GM12878 (cell line): ENCODE data around the gene IDH3G. TPM values are rescaled to one million over a fixed set of nuclear protein-coding genes. Genes with fewer than 3 reads are reported as not detected.

ENCODE experiments used
- ATAC-seq: fragments of 200-7000 bp; cut with Tn5 transposase; 3 replicates; pipeline ENCODE4 v1.9.1; 2020; ENCODE audit warnings: mild to moderate bottlenecking, moderate library complexity
- BruUV-seq: library from RNA; stranded (reverse); fragments of 400-500 nt; replicated peaks from 2 replicates; lab custom pipeline; 2021; lab: Mats Ljungman, UMichigan
- CTCF ChIA-PET: fragments of 300-600 bp; sonication (Branson Sonifier 250); formaldehyde crosslinking; extraction: SDS; loops from one replicate; lab custom pipeline; 2021; ENCODE audit warnings: inconsistent platforms; lab: Yijun Ruan, JAX
- POLR2A ChIA-PET: fragments of 350-600 bp; formaldehyde crosslinking; extraction: SDS; loops from one replicate; lab custom pipeline; 2021; ENCODE audit warnings: inconsistent platforms; lab: Charles Lee
- RAD21 ChIA-PET: fragments of 300-600 bp; sonication (Branson Sonifier 250); formaldehyde crosslinking; loops from one replicate; lab custom pipeline; 2023; ENCODE audit warnings: antibody characterized with exemption; ENCODE audit not compliant: unreplicated experiment; lab: Charles Lee
- SMC1A ChIA-PET: fragments of 300-600 bp; sonication (Branson Sonifier 250); formaldehyde crosslinking; loops from one replicate; lab custom pipeline; 2023; ENCODE audit not compliant: unreplicated experiment, uncharacterized antibody; lab: Charles Lee
- DNase-seq: peaks from one replicate; pipeline ENCODE4 v3.0.0-alpha.2; 2011; ENCODE audit warnings: low read depth, low spot score
- FAIRE-seq: peaks from 3 replicates; lab custom pipeline; 2011; peaks lifted over from hg19 to GRCh38; lab: Jason Lieb, UNC
- H2AFZ ChIP-seq: 2 replicates; pipeline ENCODE4 v1.6.0; 2011; ENCODE audit warnings: low read depth, low read length, control low read depth; ENCODE audit not compliant: control insufficient read depth
- H3K27ac ChIP-seq: 2 replicates; pipeline ENCODE4 v1.5.1; 2011; ENCODE audit warnings: control low read depth; ENCODE audit not compliant: control insufficient read depth, insufficient read depth
- H3K27me3 ChIP-seq, 2 experiments: replicated peaks in 1 of 2; 2 replicates each; pipeline versions ENCODE4 v1.6.0 to v1.6.1; 2011; ENCODE audit warnings: low read length in 1 of 2; ENCODE audit not compliant: control insufficient read depth in 2 of 2, insufficient read depth in 2 of 2
- H3K36me3 ChIP-seq, 2 experiments: 2 replicates each; pipeline ENCODE4 v1.5.1; 2011; ENCODE audit warnings: low read length in 1 of 2; ENCODE audit not compliant: control insufficient read depth in 2 of 2, insufficient read depth in 2 of 2
- H3K4me1 ChIP-seq: 2 replicates; pipeline ENCODE4 v1.6.1; 2011; ENCODE audit warnings: mild to moderate bottlenecking, low read length, moderate library complexity, mixed read lengths; ENCODE audit not compliant: control insufficient read depth, insufficient read depth
- H3K4me2 ChIP-seq: 2 replicates; pipeline ENCODE4 v1.6.0; 2011; ENCODE audit warnings: control low read depth; ENCODE audit not compliant: control insufficient read depth, insufficient read depth
- H3K4me3 ChIP-seq: fragments of 200-600 bp; sonication (generic); 2 replicates; pipeline ENCODE4 v1.5.1; 2016
- H3K79me2 ChIP-seq: 2 replicates; pipeline ENCODE4 v1.6.0; 2011; ENCODE audit warnings: low read length; ENCODE audit not compliant: control insufficient read depth, insufficient read depth
- H3K9ac ChIP-seq: 2 replicates; pipeline ENCODE4 v1.8.0; 2011; ENCODE audit warnings: low read length, control low read depth, mixed read lengths; ENCODE audit not compliant: control insufficient read depth, insufficient read depth
- H3K9me3 ChIP-seq: replicated peaks from 3 replicates; pipeline ENCODE4 v1.5.1; 2011; ENCODE audit warnings: mild to moderate bottlenecking, low read length; ENCODE audit not compliant: control insufficient read depth, insufficient read depth
- H4K20me1 ChIP-seq: 2 replicates; pipeline ENCODE4 v1.6.0; 2011; ENCODE audit not compliant: control insufficient read depth, insufficient read depth
- BHLHE40 ChIP-seq, 2 experiments: fragments of 450-650 bp in 1 of 2; IDR thresholded peaks; 2 replicates each; pipeline ENCODE4 v1.6.1; 2011 to 2017; ENCODE audit warnings: low read depth in 2 of 2, borderline replicate concordance in 1 of 2, improper control_type of control experiment in 1 of 2, low read length in 1 of 2, mild to moderate bottlenecking in 1 of 2
- MTA3 ChIP-seq: IDR thresholded peaks from 2 replicates; pipeline ENCODE4 v1.6.1; 2012; ENCODE audit warnings: low read length, inconsistent platforms, borderline replicate concordance
- NR2C1 ChIP-seq: fragments of 450-650 bp; IDR thresholded peaks from 2 replicates; pipeline ENCODE4 v1.6.1; 2017; ENCODE audit warnings: antibody characterized with exemption, mild to moderate bottlenecking, moderate library complexity
- RAD51 ChIP-seq: fragments of 450-650 bp; IDR thresholded peaks from 2 replicates; pipeline ENCODE4 v1.6.1; 2016; ENCODE audit warnings: moderate library complexity, mild to moderate bottlenecking, inconsistent platforms
- TAF1 ChIP-seq: IDR thresholded peaks from 2 replicates; pipeline ENCODE4 v1.6.1; 2011; ENCODE audit warnings: mild to moderate bottlenecking, low read depth, low read length, borderline replicate concordance
- WGBS: methylation state at CpG from one replicate; pipeline ENCODE4 v1.1.6; 2016; ENCODE audit warnings: low lambda C conversion rate; ENCODE audit not compliant: insufficient replicate concordance, insufficient coverage; ENCODE audit errors: missing lambda C conversion rate; 5-methylcytosine and 5-hydroxymethylcytosine counted together
- in situ Hi-C: fragments of 300-500 bp; cut with MboI; formaldehyde crosslinking; loops from 9 replicates; pipeline ENCODE4 v1.14.3; 2018; ENCODE audit warnings: mixed read lengths
- intact Hi-C: fragments of 100-400 bp; cut with micrococcal nuclease; formaldehyde crosslinking; loops from one replicate; pipeline ENCODE4 v1.14.2; 2022; ENCODE audit not compliant: unreplicated experiment
- polyA plus RNA-seq, 11 experiments: library from polyadenylated mRNA; depleted of rRNA in 4 of 11; unstranded in 6 of 11; stranded (reverse) in 5 of 11; fragments of >200 nt; fragmentation: Nextera tagmentation in 4 of 11; fragmentation: Illumina TruSeq in 1 of 11; extraction: Ambion mirVana in 4 of 11; extraction: Trizol in 1 of 11; gene quantifications; 1 replicate in 1 of 11; 2 replicates in 10 of 11; pipeline versions ENCODE4 v1.2.1 to v1.2.3, GENCODE V29; 2011 to 2016; ENCODE audit warnings: inconsistent platforms in 2 of 11, missing spikeins in 2 of 11, low read depth in 1 of 11
- total RNA-seq, 4 experiments: library from RNA; depleted of rRNA in 3 of 4; stranded (reverse); fragments of >200 nt in 3 of 4; fragmentation: Illumina TruSeq in 1 of 4; extraction: Trizol in 1 of 4; gene quantifications; 2 replicates each; pipeline versions ENCODE4 v1.2.1 to v1.2.3, GENCODE V29; 2013 to 2021
- TF ChIP-seq, protein P1 (sequence below): IDR thresholded peaks from 2 replicates; pipeline ENCODE4 v1.6.1; 2011; ENCODE audit warnings: low read depth, low read length, improper control_type of control experiment, borderline replicate concordance
- TF ChIP-seq, protein P2 (sequence below): fragments of 450-650 bp; IDR thresholded peaks from 2 replicates; pipeline ENCODE4 v1.6.1; 2016; ENCODE audit warnings: mild to moderate bottlenecking, moderate library complexity, borderline replicate concordance

IDH3G gene
- total and polyA plus RNA-seq, 10 of the 15 experiments (the other 5 are each of a cell fraction or from before 2014, with no cell fraction given), result 26.3 to 102 (median 66.6) TPM

DNA sequence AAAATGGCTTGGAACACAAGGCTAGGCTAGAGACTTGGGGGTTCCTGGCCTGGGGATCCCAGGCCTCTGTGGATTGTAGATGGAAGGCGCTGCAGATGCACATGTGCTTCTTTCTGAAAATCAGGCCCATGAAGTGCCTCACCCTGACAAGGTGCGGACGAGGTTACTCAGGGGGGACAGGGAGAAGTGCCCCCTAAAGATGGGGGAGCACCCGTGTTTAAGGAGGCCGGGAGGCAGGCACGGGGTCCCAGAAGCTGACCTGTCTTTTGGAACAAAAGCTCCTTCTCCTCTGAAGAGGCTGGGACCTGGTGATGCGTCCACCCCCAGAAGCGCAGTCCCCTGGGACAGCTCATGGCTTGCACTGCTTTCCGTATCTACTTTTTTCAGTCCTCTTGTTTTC lies 33.7 kb upstream of the IDH3G start:
- FAIRE-seq, result no peak
- intact Hi-C loops (no loop called here), in situ Hi-C loops (no loop called here)
- no peak overlapping the region for H2AFZ ChIP-seq
- SMC1A ChIA-PET, result no interaction called here
- 62% methylated on average over 9 of the region's 9 CpGs for WGBS
- no peak for TF ChIP-seq BHLHE40 (IDR thresholded peaks at IDR 0.05; ENCODE audit: borderline replicate concordance in 1 of 2, low read depth in 2 of 2, low read length in 1 of 2)
- no peak for TF ChIP-seq MTA3
- no peaks in the 10 kb centered on the region; a peak in 2 of 4 replicates for H3K27me3 ChIP-seq
- no peak overlapping the region for H3K4me3 ChIP-seq
- H3K27ac ChIP-seq, result no peak overlapping the region
- DNase-seq, result no peak
- POLR2A ChIA-PET, result no interaction called here
- H4K20me1 ChIP-seq, result no peaks in the 10 kb centered on the region
- no TSS peak for BruUV-seq
- no peaks in the 10 kb centered on the region for H3K36me3 ChIP-seq
- no peak for ATAC-seq
- H3K4me2 ChIP-seq, result no peak overlapping the region
- CTCF ChIA-PET, result no interaction called here
- no peaks in the 10 kb centered on the region for H3K4me1 ChIP-seq
- H3K9me3 ChIP-seq, result no peaks in the 10 kb centered on the region; the same call in 2 of the 3 replicates
- no peaks in the 10 kb centered on the region for H3K79me2 ChIP-seq
- RAD21 ChIA-PET, result no interaction called here
- H3K9ac ChIP-seq, result no peak overlapping the region

DNA sequence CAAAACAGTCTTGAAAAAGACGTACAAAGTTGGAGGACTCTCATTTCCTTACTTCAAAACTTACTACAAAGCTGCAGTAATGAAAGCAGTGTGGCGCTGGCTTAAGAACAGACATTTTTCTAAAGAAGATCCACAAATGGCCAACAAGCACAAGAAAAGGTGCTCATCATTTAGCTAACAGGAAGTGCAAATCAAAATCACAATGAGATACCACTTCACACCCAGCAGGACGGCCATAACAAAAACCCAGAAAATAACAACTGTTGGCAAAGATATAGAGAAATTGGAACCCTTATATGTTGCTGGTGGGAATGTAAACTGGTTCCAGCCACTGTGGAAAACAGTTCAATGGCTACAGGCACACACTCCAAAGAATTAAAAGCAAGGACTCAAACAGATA lies 32.8 kb upstream of the IDH3G start:
- Histone ChIP-seq H3K9ac (no peak overlapping the region), H3K27me3 (no peaks in the 10 kb centered on the region; a peak in 2 of 4 replicates), H3K4me2 (no peak overlapping the region), H3K79me2 (no peaks in the 10 kb centered on the region), H2AFZ (no peak overlapping the region), H3K4me1 (no peaks in the 10 kb centered on the region), H3K27ac (no peak overlapping the region)
- ChIA-PET CTCF (no interaction called here), SMC1A (no interaction called here)
- FAIRE-seq (no peak), ATAC-seq (no peak), DNase-seq (no peak)
- in situ Hi-C loops, result no loop called here
- 42% methylated on average over 3 of the region's 3 CpGs for WGBS
- no TSS peak for BruUV-seq
- TF ChIP-seq RAD51 (no peak), TAF1 (no peak), NR2C1 (no peak)
- TF ChIP-seq, protein P1, sequence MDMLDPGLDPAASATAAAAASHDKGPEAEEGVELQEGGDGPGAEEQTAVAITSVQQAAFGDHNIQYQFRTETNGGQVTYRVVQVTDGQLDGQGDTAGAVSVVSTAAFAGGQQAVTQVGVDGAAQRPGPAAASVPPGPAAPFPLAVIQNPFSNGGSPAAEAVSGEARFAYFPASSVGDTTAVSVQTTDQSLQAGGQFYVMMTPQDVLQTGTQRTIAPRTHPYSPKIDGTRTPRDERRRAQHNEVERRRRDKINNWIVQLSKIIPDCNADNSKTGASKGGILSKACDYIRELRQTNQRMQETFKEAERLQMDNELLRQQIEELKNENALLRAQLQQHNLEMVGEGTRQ, result no peak
- TF ChIP-seq, protein P2, sequence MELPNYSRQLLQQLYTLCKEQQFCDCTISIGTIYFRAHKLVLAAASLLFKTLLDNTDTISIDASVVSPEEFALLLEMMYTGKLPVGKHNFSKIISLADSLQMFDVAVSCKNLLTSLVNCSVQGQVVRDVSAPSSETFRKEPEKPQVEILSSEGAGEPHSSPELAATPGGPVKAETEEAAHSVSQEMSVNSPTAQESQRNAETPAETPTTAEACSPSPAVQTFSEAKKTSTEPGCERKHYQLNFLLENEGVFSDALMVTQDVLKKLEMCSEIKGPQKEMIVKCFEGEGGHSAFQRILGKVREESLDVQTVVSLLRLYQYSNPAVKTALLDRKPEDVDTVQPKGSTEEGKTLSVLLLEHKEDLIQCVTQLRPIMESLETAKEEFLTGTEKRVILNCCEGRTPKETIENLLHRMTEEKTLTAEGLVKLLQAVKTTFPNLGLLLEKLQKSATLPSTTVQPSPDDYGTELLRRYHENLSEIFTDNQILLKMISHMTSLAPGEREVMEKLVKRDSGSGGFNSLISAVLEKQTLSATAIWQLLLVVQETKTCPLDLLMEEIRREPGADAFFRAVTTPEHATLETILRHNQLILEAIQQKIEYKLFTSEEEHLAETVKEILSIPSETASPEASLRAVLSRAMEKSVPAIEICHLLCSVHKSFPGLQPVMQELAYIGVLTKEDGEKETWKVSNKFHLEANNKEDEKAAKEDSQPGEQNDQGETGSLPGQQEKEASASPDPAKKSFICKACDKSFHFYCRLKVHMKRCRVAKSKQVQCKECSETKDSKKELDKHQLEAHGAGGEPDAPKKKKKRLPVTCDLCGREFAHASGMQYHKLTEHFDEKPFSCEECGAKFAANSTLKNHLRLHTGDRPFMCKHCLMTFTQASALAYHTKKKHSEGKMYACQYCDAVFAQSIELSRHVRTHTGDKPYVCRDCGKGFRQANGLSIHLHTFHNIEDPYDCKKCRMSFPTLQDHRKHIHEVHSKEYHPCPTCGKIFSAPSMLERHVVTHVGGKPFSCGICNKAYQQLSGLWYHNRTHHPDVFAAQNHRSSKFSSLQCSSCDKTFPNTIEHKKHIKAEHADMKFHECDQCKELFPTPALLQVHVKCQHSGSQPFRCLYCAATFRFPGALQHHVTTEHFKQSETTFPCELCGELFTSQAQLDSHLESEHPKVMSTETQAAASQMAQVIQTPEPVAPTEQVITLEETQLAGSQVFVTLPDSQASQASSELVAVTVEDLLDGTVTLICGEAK, result no peak
- TF ChIP-seq, all 136 proteins: peak for 0
- no peak overlapping the region for H3K4me3 ChIP-seq
- H4K20me1 ChIP-seq, result no peaks in the 10 kb centered on the region
- H3K9me3 ChIP-seq, result no peaks in the 10 kb centered on the region; the same call in 2 of the 3 replicates
- POLR2A ChIA-PET, result no interaction called here
- intact Hi-C loops, result no loop called here
- RAD21 ChIA-PET, result no interaction called here
- no peaks in the 10 kb centered on the region for H3K36me3 ChIP-seq
